HUES6 (cell line): ENCODE results near the gene VASP.

Source experiments
- H3K27ac ChIP-seq: 2 replicates; pipeline ENCODE4 v1.7.0; 2013; ENCODE audit warnings: low read depth, mild to moderate bottlenecking, low read length, inconsistent platforms
- H3K27me3 ChIP-seq: 2 replicates; pipeline ENCODE4 v1.6.1; 2013; ENCODE audit warnings: low read length; ENCODE audit not compliant: control insufficient read depth, insufficient read depth
- H3K36me3 ChIP-seq: 2 replicates; pipeline ENCODE4 v1.6.1; 2013; ENCODE audit warnings: low read length; ENCODE audit not compliant: control insufficient read depth, insufficient read depth
- H3K4me1 ChIP-seq: 2 replicates; pipeline ENCODE4 v1.6.1; 2013; ENCODE audit warnings: low read length; ENCODE audit not compliant: control insufficient read depth, insufficient read depth
- H3K4me3 ChIP-seq: 2 replicates; pipeline ENCODE4 v1.5.1; 2013; ENCODE audit warnings: low read depth, low read length
- H3K9ac ChIP-seq: one replicate; pipeline ENCODE4 v1.6.1; 2013; ENCODE audit warnings: mild to moderate bottlenecking, low read length
- H3K9me3 ChIP-seq: 2 replicates; pipeline ENCODE4 v1.6.1; 2013; ENCODE audit warnings: low read depth, low read length; ENCODE audit not compliant: control insufficient read depth, insufficient read depth

Gene VASP

DNA sequence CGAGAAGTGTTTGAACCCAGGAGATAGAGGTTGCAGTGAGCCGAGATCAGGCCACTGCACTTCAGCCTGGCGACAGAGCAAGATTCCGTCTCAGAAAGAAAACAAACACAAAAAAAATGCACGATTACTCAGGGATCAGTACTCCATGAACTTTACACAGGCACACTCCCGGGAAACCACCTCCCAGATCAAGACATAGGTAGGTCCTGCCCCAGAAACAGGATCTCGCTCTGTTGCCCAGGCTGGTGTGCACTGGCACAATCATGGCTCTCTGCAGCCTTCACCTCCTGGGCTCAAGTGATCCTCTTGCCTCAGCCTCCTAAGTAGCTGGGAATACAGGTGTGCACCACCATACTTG, 11.2 kb downstream of the VASP start:
- no peak overlapping the region for H3K27ac ChIP-seq

DNA sequence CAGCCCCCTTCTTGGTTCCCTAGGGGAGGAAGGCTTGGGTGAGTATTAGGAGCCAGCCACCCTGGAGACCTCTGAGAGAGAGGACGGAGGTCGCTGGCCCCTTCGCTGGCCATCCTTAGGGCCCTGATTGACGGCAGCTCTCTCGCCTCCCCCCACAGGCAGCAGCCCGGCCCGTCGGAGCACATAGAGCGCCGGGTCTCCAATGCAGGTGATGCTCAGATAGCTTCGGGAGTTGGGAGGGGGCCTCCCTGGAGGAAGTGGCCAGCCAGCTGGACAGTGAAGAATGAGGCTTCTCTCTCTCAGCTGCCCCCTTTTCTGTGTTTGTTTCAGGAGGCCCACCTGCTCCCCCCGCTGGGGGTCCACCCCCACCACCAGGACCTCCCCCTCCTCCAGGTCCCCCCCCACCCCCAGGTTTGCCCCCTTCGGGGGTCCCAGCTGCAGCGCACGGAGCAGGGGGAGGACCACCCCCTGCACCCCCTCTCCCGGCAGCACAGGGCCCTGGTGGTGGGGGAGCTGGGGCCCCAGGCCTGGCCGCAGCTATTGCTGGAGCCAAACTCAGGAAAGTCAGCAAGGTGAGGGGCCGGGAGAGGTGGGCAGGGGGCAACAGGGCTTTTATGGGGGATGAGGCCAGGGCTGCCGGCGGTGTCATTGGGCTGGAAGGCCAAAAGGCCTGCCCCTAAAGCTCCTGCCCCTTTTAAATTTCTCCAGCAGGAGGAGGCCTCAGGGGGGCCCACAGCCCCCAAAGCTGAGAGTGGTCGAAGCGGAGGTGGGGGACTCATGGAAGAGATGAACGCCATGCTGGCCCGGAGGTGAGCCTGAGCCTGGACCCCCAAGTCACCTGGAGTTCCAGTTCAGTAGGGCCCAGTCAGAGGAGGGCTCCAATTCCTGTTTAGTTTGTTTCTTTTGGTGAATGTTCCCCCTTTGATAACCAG, 15.0 kb downstream of the VASP start:
- H3K9ac ChIP-seq = no peak overlapping the region
- H3K9me3 ChIP-seq = no peaks in the 10 kb centered on the region
- H3K4me3 ChIP-seq = no peak overlapping the region
- no peaks in the 10 kb centered on the region for H3K27me3 ChIP-seq
- H3K36me3 ChIP-seq = peaks cover 75% of the 10 kb centered on the region
- H3K27ac ChIP-seq = no peak overlapping the region
- H3K4me1 ChIP-seq = no peaks in the 10 kb centered on the region; the same call in 1 of the 2 replicates

More for the DNA sequence above, 11.2 kb downstream of the VASP start:
- Histone ChIP-seq H3K4me1 (peaks cover 5% of the 10 kb centered on the region; the same call in 1 of the 2 replicates), H3K9me3 (no peaks in the 10 kb centered on the region), H3K4me3 (no peak overlapping the region), H3K9ac (no peak overlapping the region), H3K27me3 (no peaks in the 10 kb centered on the region), H3K36me3 (peaks cover 66% of the 10 kb centered on the region)

DNA sequence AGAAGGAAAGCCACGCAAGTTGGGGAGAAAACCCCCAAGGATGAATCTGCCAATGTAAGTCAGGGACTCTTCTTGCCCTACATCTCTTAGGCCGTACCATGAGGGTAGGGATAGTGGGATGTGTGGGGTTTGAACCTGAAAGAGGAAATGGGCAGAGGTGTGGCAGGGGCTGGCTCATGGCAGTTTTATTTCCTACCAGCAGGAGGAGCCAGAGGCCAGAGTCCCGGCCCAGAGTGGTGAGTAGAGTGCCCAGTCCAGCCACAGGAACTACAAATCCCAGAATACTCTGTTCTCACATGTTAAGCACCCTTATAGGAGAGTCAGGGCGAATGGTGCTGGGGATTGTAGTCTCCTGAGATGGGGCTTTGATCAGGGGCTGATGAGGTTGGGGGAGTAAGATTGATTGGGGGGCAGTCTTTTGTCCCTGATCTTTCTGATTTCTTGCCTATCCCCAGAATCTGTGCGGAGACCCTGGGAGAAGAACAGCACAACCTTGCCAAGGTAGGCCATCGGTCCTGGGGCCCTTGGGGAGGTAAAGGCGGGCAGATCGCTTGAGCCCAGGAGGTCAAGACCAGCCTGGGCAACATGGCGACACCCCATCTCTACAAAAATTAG, 16.5 kb downstream of the VASP start:
- no peak overlapping the region for H3K27ac ChIP-seq
- peaks cover 10% of the 10 kb centered on the region for H3K4me1 ChIP-seq
- no peak overlapping the region for H3K4me3 ChIP-seq
- peaks cover 62% of the 10 kb centered on the region for H3K36me3 ChIP-seq
- no peak overlapping the region for H3K9ac ChIP-seq
- no peaks in the 10 kb centered on the region for H3K9me3 ChIP-seq
- H3K27me3 ChIP-seq = no peaks in the 10 kb centered on the region

DNA sequence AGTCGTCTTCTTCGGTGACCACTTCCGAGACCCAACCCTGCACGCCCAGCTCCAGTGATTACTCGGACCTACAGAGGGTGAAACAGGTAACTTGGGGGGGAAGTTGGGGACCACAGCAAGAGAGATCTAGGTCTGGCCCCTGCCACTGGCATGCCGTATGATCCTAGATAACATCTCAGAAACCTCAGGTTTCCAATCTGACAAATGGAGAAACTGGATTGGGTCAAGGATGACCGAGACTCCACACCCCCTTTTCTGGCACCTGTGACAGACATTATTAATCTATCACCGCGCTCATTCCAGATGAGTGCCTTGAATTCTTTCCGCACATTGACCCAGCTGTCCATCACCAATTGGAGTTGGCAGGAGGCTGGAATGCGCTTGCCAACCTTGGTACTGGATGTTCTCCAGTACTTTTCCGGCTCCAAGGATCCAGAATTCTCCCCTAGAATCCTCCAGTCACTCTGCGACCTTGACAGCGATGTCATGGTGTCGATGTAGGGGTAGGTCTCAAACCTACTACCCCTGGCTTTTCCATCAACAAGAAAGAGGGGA, 17.4 kb downstream of the VASP start:
- Histone ChIP-seq H3K27ac (no peak overlapping the region), H3K9me3 (no peaks in the 10 kb centered on the region), H3K27me3 (peaks cover 3% of the 10 kb centered on the region; the same call in 1 of the 2 replicates), H3K9ac (no peak overlapping the region), H3K4me3 (no peak overlapping the region), H3K4me1 (peaks cover 10% of the 10 kb centered on the region), H3K36me3 (peaks cover 57% of the 10 kb centered on the region)

DNA sequence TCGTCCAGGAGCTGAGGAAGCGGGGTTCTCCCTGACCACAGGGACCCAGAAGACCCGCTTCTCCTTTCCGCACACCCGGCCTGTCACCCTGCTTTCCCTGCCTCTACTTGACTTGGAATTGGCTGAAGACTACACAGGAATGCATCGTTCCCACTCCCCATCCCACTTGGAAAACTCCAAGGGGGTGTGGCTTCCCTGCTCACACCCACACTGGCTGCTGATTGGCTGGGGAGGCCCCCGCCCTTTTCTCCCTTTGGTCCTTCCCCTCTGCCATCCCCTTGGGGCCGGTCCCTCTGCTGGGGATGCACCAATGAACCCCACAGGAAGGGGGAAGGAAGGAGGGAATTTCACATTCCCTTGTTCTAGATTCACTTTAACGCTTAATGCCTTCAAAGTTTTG, 18.9 kb downstream of the VASP start:
- H3K9ac ChIP-seq = no peak overlapping the region
- H3K4me1 ChIP-seq = peaks cover 10% of the 10 kb centered on the region
- peaks cover 6% of the 10 kb centered on the region; the same call in 1 of the 2 replicates for H3K27me3 ChIP-seq
- no peak overlapping the region for H3K4me3 ChIP-seq
- peaks cover 45% of the 10 kb centered on the region for H3K36me3 ChIP-seq
- H3K27ac ChIP-seq = no peak overlapping the region
- peaks cover 2% of the 10 kb centered on the region; the same call in 1 of the 2 replicates for H3K9me3 ChIP-seq

DNA sequence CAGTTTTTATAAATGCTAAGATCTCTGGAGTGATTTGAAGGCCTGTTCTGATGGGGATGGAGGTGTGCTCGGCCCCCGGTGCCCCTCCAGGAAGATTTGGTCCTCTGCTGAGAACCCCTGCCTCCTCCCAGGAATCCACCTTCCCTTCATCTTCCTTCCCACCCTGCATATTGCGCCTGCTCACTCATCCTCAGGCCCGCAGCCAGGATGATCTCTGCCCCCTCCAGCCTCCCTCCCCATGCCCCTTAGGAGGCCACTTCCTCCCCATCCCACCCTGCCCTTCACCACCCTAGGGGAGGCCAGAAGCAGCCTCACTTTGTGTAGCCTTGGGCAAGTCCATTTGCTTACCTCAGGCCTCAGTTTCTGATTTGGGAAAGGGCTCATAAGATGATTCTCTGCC, 19.7 kb downstream of the VASP start:
- Histone ChIP-seq H3K27ac (no peak overlapping the region), H3K4me1 (peaks cover 10% of the 10 kb centered on the region), H3K4me3 (no peak overlapping the region), H3K9ac (no peak overlapping the region), H3K9me3 (peaks cover 11% of the 10 kb centered on the region), H3K36me3 (peaks cover 38% of the 10 kb centered on the region), H3K27me3 (peaks cover 6% of the 10 kb centered on the region; the same call in 1 of the 2 replicates)

DNA sequence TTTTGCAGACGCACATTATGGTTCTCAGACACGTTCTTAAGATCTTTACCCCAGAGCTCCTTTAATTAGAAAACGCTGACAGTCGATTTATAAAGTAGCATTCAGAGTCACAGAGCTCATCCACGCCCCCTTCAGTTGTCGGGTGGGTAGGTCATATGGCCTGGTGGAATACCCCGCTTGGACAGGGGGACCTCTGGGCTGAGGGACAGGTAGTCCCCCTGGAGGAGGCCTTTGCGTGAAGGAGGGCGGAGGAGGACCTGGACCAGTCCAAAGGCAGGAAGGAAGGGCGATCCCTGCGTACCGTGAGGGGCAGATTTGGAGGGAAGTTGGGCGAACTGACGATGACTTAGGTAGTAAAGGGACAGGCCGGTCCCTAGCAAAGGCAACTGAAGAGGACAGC, 20.5 kb downstream of the VASP start:
- H3K9ac ChIP-seq = no peak overlapping the region

DNA sequence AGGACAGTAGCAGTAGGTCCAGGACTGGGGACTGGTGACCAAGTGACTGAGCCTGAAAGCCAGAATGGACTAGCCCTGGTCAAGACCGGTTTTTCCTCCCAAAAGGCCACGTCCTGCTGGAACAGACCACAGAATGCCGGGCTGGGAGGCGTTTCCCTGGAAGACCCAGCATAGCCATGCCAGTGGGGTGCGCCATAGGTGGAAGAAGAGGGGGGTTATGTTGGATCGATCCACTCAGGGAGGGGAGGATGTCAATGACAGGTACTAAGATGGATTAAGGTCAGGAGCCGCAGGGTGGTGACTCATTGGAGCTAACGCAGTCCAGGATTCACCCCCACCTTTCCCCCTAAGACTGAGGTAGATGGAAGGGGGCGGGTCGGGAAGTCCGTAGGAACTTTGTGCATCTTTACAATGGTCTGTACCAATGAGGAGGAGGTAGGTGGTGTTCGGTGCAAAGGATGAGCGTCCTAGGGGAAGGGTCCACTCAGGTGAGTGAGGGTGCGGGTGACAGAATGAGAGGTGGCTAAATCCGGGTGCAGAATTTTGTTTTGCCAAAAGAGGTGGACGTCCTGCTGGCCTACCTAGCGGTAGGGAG, 21.0 kb downstream of the VASP start:
- H3K9ac ChIP-seq = no peak overlapping the region
- H3K9me3 ChIP-seq = peaks cover 16% of the 10 kb centered on the region
- peaks cover 6% of the 10 kb centered on the region; the same call in 1 of the 2 replicates for H3K27me3 ChIP-seq
- H3K27ac ChIP-seq = no peak overlapping the region
- peaks cover 32% of the 10 kb centered on the region for H3K36me3 ChIP-seq
- peaks cover 10% of the 10 kb centered on the region for H3K4me1 ChIP-seq
- H3K4me3 ChIP-seq = peak overlapping the region; percentile 70

More for the DNA sequence above, 20.5 kb downstream of the VASP start:
- peaks cover 6% of the 10 kb centered on the region; the same call in 1 of the 2 replicates for H3K27me3 ChIP-seq
- H3K4me1 ChIP-seq = peaks cover 10% of the 10 kb centered on the region
- H3K4me3 ChIP-seq = peak overlapping the region; percentile 70
- H3K36me3 ChIP-seq = peaks cover 34% of the 10 kb centered on the region
- peaks cover 16% of the 10 kb centered on the region for H3K9me3 ChIP-seq
- H3K27ac ChIP-seq = no peak overlapping the region

DNA sequence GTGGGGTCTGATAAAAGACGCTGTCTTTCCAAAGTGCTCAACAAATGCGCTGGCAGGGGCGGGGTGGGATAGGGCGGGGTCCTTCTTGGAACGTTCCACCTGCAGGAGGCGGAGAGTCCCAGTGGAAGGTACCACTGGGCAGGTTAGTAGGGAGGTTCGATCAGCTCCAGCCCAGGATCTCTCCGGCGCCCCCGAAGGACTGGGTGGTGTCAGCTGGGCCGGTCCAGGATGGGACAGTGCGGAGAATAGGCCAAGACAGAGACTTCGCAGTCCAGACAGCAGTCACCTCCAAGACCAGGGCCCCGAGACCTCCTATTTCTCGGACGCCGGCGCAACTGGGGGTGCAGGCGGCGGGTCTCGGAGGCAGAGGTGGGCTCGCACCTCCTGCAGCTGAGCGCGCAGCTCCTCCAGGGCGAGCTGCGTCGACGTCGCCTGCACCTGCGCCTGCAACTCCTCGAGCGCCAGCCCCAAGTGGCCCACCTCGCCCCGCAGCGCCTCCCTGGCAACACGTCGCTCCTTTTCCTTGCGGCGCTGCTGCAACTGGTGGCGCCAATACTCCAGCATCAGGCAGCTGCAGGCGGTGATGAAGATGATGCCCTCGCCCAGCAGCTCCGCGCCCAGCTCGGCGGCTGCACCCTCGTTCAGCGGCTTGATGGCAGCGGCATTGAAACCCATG, 21.6 kb downstream of the VASP start:
- Histone ChIP-seq H3K27me3 (peaks cover 6% of the 10 kb centered on the region; the same call in 1 of the 2 replicates), H3K9me3 (peaks cover 16% of the 10 kb centered on the region), H3K36me3 (peaks cover 29% of the 10 kb centered on the region), H3K4me1 (peaks cover 10% of the 10 kb centered on the region), H3K9ac (peak overlapping the region; percentile 26), H3K4me3 (peak overlapping the region; percentile 70), H3K27ac (no peak overlapping the region)

DNA sequence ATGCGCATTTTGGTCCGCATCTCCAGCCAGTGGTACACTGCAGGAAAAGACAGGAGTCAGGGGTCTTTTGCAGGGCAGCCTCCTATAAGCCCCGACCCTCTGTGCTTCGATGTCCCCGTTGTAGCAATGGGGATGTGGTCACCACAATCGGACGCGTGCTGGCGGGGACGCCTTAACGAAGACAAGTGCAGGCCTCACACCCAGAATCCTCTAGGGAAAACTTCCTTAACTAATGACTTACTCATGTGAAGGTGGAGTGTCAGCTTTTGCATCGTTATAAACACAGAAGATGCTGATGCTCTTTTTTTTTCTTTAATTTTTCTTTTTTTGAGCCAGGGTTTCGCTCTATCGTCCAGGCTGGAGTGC, 22.1 kb downstream of the VASP start:
- H3K4me3 ChIP-seq = peak overlapping the region; percentile 70
- H3K27me3 ChIP-seq = peaks cover 6% of the 10 kb centered on the region; the same call in 1 of the 2 replicates
- peaks cover 24% of the 10 kb centered on the region for H3K36me3 ChIP-seq
- H3K9ac ChIP-seq = no peak overlapping the region
- H3K27ac ChIP-seq = no peak overlapping the region
- H3K9me3 ChIP-seq = peaks cover 16% of the 10 kb centered on the region
- H3K4me1 ChIP-seq = peaks cover 10% of the 10 kb centered on the region
